CD4-positive, CD25-positive, alpha-beta regulatory T cell (primary cell): Measurements from ENCODE around the gene SHC4. TPM values are rescaled to one million over a fixed set of nuclear protein-coding genes. Genes with fewer than 3 reads are reported as not detected.
A peak's percentile ranks its signal among the peaks of the same experiment; 100 is the strongest.

Experiments used
- ATAC-seq, 2 donors: fragments of 150-1000 bp; cut with Tn5 transposase; one replicate each; pipeline ENCODE4 v1.10.0; 2021; ENCODE audit warnings: low read depth in 2 of 2, moderate number of reproducible peaks in 2 of 2, moderate library complexity in 1 of 2
- DNase-seq, 3 donors: peaks; one replicate each; pipeline versions ENCODE4 v3.0.0 to v3.0.0-alpha.2; 2012 to 2022; ENCODE audit warnings: mixed read lengths in 1 of 3
- H3K27ac ChIP-seq: one replicate; pipeline ENCODE4 v1.7.0; 2013; ENCODE audit warnings: mild to moderate bottlenecking, low read length; ENCODE audit not compliant: insufficient read depth, poor library complexity, severe bottlenecking
- H3K27me3 ChIP-seq: one replicate; pipeline ENCODE4 v1.7.0; 2013; ENCODE audit warnings: low read length; ENCODE audit not compliant: control insufficient read depth, insufficient read depth
- H3K36me3 ChIP-seq: one replicate; pipeline ENCODE4 v1.7.0; 2013; ENCODE audit warnings: mild to moderate bottlenecking, low read length, moderate library complexity; ENCODE audit not compliant: control insufficient read depth, insufficient read depth
- H3K4me1 ChIP-seq: 2 replicates; pipeline ENCODE4 v1.7.0; 2013; ENCODE audit warnings: mild to moderate bottlenecking, low read length; ENCODE audit not compliant: insufficient read depth, control insufficient read depth, poor library complexity, severe bottlenecking
- H3K4me3 ChIP-seq: one replicate; pipeline ENCODE4 v1.7.0; 2013; ENCODE audit warnings: low read depth, mild to moderate bottlenecking, low read length, moderate library complexity
- H3K9me3 ChIP-seq, 2 experiments: 1 replicate in 1 of 2; 2 replicates in 1 of 2; pipeline ENCODE4 v1.7.0; 2013; ENCODE audit warnings: low read length in 2 of 2, mild to moderate bottlenecking in 1 of 2, moderate library complexity in 1 of 2; ENCODE audit not compliant: control insufficient read depth in 2 of 2
- H3K27ac Mint-ChIP-seq, 3 donors: one replicate each; pipeline ENCODE4 v1.8.0; 2020 to 2022; ENCODE audit warnings: mild to moderate bottlenecking in 3 of 3, mixed read lengths in 3 of 3, moderate library complexity in 2 of 3
- H3K27me3 Mint-ChIP-seq: one replicate; pipeline ENCODE4 v1.8.0; 2022; ENCODE audit warnings: mild to moderate bottlenecking, mixed read lengths
- H3K36me3 Mint-ChIP-seq: one replicate; pipeline ENCODE4 v1.8.0; 2020; ENCODE audit warnings: mixed read lengths
- H3K4me1 Mint-ChIP-seq, 4 donors: one replicate each; pipeline ENCODE4 v1.8.0; 2020 to 2022; ENCODE audit warnings: mixed read lengths in 4 of 4, mild to moderate bottlenecking in 1 of 4
- H3K4me3 Mint-ChIP-seq, 4 donors: one replicate each; pipeline ENCODE4 v1.8.0; 2020 to 2022; ENCODE audit warnings: mild to moderate bottlenecking in 4 of 4, mixed read lengths in 4 of 4, moderate library complexity in 3 of 4
- H3K9me3 Mint-ChIP-seq, 7 donors: one replicate each; pipeline ENCODE4 v1.8.0; 2020 to 2022; ENCODE audit warnings: mixed read lengths in 7 of 7, mild to moderate bottlenecking in 3 of 7, moderate library complexity in 2 of 7
- polyA plus RNA-seq, 4 donors: library from polyadenylated mRNA; unstranded; fragments of 300-500 nt; fragmentation: Illumina TruSeq; gene quantifications; one replicate each; pipeline ENCODE4 v1.2.3, GENCODE V29; 2021
- total RNA-seq: library from RNA; stranded (reverse); gene quantifications from one replicate; pipeline ENCODE4 v1.2.3, GENCODE V29; 2022

Gene SHC4
- total and polyA plus RNA-seq, 5 donors from 2014 or later = not detected

GRCh38 chr15:48890375-48890972 is 73.2 kb downstream of the SHC4 start:
- peaks cover 24% of the 10 kb centered on the region for H3K27me3 Mint-ChIP-seq
- Histone ChIP-seq H3K36me3 (no peaks in the 10 kb centered on the region), H3K27me3 (peaks cover 9% of the 10 kb centered on the region), H3K27ac (no peak overlapping the region), H3K4me3 (no peak overlapping the region), H3K4me1 (no peaks in the 10 kb centered on the region), H3K9me3 (no peaks in the 10 kb centered on the region)
- no peaks in the 10 kb centered on the region for H3K36me3 Mint-ChIP-seq
- peaks cover 0 to 2% (median 0%) of the 10 kb centered on the region in 7 donors for H3K9me3 Mint-ChIP-seq
- ATAC-seq = no peak
- peaks cover 0 to 13% (median 3%) of the 10 kb centered on the region in 4 donors for H3K4me1 Mint-ChIP-seq
- no peak for DNase-seq
- H3K27ac Mint-ChIP-seq = no peak overlapping the region
- no peak overlapping the region for H3K4me3 Mint-ChIP-seq

GRCh38 chr15:48889925-48890324 is 73.8 kb downstream of the SHC4 start:
- no peaks in the 10 kb centered on the region for H3K4me1 ChIP-seq
- no peaks in the 10 kb centered on the region for H3K36me3 Mint-ChIP-seq
- H3K36me3 ChIP-seq = no peaks in the 10 kb centered on the region
- peaks cover 9% of the 10 kb centered on the region for H3K27me3 ChIP-seq
- ATAC-seq (no peak), DNase-seq (no peak)
- no peak overlapping the region for H3K4me3 ChIP-seq
- no peak overlapping the region for H3K4me3 Mint-ChIP-seq
- no peaks in the 10 kb centered on the region for H3K9me3 ChIP-seq
- H3K27ac Mint-ChIP-seq = no peak overlapping the region
- peaks cover 0 to 13% (median 3%) of the 10 kb centered on the region in 4 donors for H3K4me1 Mint-ChIP-seq
- H3K27me3 Mint-ChIP-seq = peaks cover 24% of the 10 kb centered on the region
- peaks cover 0 to 2% (median 0%) of the 10 kb centered on the region in 7 donors for H3K9me3 Mint-ChIP-seq
- no peak overlapping the region for H3K27ac ChIP-seq

GRCh38 chr15:48888836-48889235 is 74.9 kb downstream of the SHC4 start:
- no peak for ATAC-seq

GRCh38 chr15:48888191-48888590 is 75.5 kb downstream of the SHC4 start:
- peak in 1 of 3 donors; percentile 8 for DNase-seq
- peaks cover 0 to 2% (median 0%) of the 10 kb centered on the region in 7 donors for H3K9me3 Mint-ChIP-seq
- no peak overlapping the region for H3K27ac Mint-ChIP-seq
- no peaks in the 10 kb centered on the region for H3K36me3 Mint-ChIP-seq
- H3K36me3 ChIP-seq = no peaks in the 10 kb centered on the region
- H3K27ac ChIP-seq = no peak overlapping the region
- ATAC-seq = no peak
- no peaks in the 10 kb centered on the region for H3K9me3 ChIP-seq
- H3K4me3 ChIP-seq = no peak overlapping the region
- peaks cover 12% of the 10 kb centered on the region for H3K27me3 ChIP-seq
- H3K4me1 Mint-ChIP-seq = peaks cover 0 to 7% (median 0%) of the 10 kb centered on the region in 4 donors
- H3K27me3 Mint-ChIP-seq = peaks cover 16% of the 10 kb centered on the region
- no peak overlapping the region for H3K4me3 Mint-ChIP-seq
- no peaks in the 10 kb centered on the region for H3K4me1 ChIP-seq

More at GRCh38 chr15:48888836-48889235, 74.9 kb downstream of the SHC4 start:
- H3K4me3 Mint-ChIP-seq = no peak overlapping the region
- Histone ChIP-seq H3K4me3 (no peak overlapping the region), H3K36me3 (no peaks in the 10 kb centered on the region), H3K9me3 (no peaks in the 10 kb centered on the region), H3K27me3 (peaks cover 12% of the 10 kb centered on the region), H3K27ac (no peak overlapping the region), H3K4me1 (no peaks in the 10 kb centered on the region)
- no peak for DNase-seq
- H3K4me1 Mint-ChIP-seq = peaks cover 0 to 7% (median 0%) of the 10 kb centered on the region in 4 donors
- peaks cover 18% of the 10 kb centered on the region for H3K27me3 Mint-ChIP-seq
- no peaks in the 10 kb centered on the region for H3K36me3 Mint-ChIP-seq
- H3K27ac Mint-ChIP-seq = no peak overlapping the region
- H3K9me3 Mint-ChIP-seq = peaks cover 0 to 2% (median 0%) of the 10 kb centered on the region in 7 donors

GRCh38 chr15:48887144-48887543 is 76.6 kb downstream of the SHC4 start:
- H3K27me3 ChIP-seq = peaks cover 9% of the 10 kb centered on the region
- H3K4me1 ChIP-seq = no peaks in the 10 kb centered on the region
- no peaks in the 10 kb centered on the region for H3K36me3 ChIP-seq
- peaks cover 13% of the 10 kb centered on the region for H3K27me3 Mint-ChIP-seq
- no peak overlapping the region for H3K27ac ChIP-seq
- H3K4me3 ChIP-seq = no peak overlapping the region
- H3K9me3 Mint-ChIP-seq = no peaks in the 10 kb centered on the region
- H3K9me3 ChIP-seq = no peaks in the 10 kb centered on the region
- no peak for ATAC-seq
- no peak overlapping the region for H3K4me3 Mint-ChIP-seq
- DNase-seq = no peak
- H3K36me3 Mint-ChIP-seq = no peaks in the 10 kb centered on the region
- no peak overlapping the region for H3K27ac Mint-ChIP-seq
- peaks cover 0 to 7% (median 0%) of the 10 kb centered on the region in 4 donors for H3K4me1 Mint-ChIP-seq

- H3K9me3 ChIP-seq = no peaks in the 10 kb centered on the region
- H3K36me3 Mint-ChIP-seq = peaks cover under 1% of the 10 kb centered on the region
- peaks cover 0 to 24% (median 12%) of the 10 kb centered on the region in 4 donors for H3K4me1 Mint-ChIP-seq
- no peaks in the 10 kb centered on the region for H3K9me3 Mint-ChIP-seq
- H3K4me3 Mint-ChIP-seq = no peak overlapping the region
- DNase-seq (no peak), ATAC-seq (no peak)
- peaks cover 12% of the 10 kb centered on the region for H3K4me1 ChIP-seq
- H3K36me3 ChIP-seq = no peaks in the 10 kb centered on the region
- H3K27ac Mint-ChIP-seq = no peak overlapping the region
- H3K27me3 Mint-ChIP-seq = peaks cover 19% of the 10 kb centered on the region
- no peak overlapping the region for H3K4me3 ChIP-seq
- peaks cover 9% of the 10 kb centered on the region for H3K27me3 ChIP-seq
- H3K27ac ChIP-seq = no peak overlapping the region
Observed at GRCh38 chr15:48883699-48884098, 80.0 kb downstream of the SHC4 start.

- no peak for ATAC-seq
- DNase-seq = no peak
- H3K9me3 ChIP-seq = no peaks in the 10 kb centered on the region
- Mint-ChIP-seq H3K9me3 (no peaks in the 10 kb centered on the region), H3K27me3 (peaks cover 23% of the 10 kb centered on the region), H3K36me3 (peaks cover 4% of the 10 kb centered on the region), H3K27ac (no peak overlapping the region), H3K4me3 (peak overlapping the region in 3 of 4 donors; percentile 36 to 97 (median 81)), H3K4me1 (peaks cover 8 to 31% (median 22%) of the 10 kb centered on the region in 4 donors)
- H3K36me3 ChIP-seq = no peaks in the 10 kb centered on the region
- H3K4me3 ChIP-seq = peak overlapping the region; percentile 96
- H3K27me3 ChIP-seq = peaks cover 8% of the 10 kb centered on the region
- peaks cover 20% of the 10 kb centered on the region for H3K4me1 ChIP-seq
- H3K27ac ChIP-seq = no peak overlapping the region
Observed at GRCh38 chr15:48880070-48880634, 83.6 kb downstream of the SHC4 start.
